Measurements from ENCODE around the gene RGCC.

- TF ChIP-seq CTCF (conservative IDR thresholded peaks at IDR 0.05; ENCODE audit: low read length) (no peak), EZH2phosphoT487 (IDR thresholded peaks at IDR 0.05; ENCODE audit: borderline replicate concordance) (no peak)
These were observed 45.3 kb downstream of the RGCC start for GRCh38 chr13:41502673-41503072.

All from Loucy (cell line).